AG04449 (cell line): ENCODE measurements around the gene WDR7.

ENCODE experiments used
- CTCF ChIA-PET: fragments of 350-600 bp; formaldehyde crosslinking; extraction: SDS; loops from one replicate; lab custom pipeline; 2021; ENCODE audit warnings: antibody characterized with exemption; lab: Yijun Ruan, JAX
- POLR2A ChIA-PET: fragments of 400-600, 350-600 bp; formaldehyde crosslinking; extraction: SDS; loops from one replicate; lab custom pipeline; 2020; ENCODE audit warnings: antibody characterized with exemption, inconsistent platforms; lab: Yijun Ruan, JAX
- DNase-seq: peaks from one replicate; pipeline ENCODE4 v3.0.0-alpha.2; 2010; ENCODE audit warnings: low read depth, low spot score
- H3K4me3 ChIP-seq: 2 replicates; pipeline ENCODE4 v1.5.1; 2011; ENCODE audit warnings: low read depth, mild to moderate bottlenecking, control low read depth, low read length
- TF ChIP-seq, protein P1 (sequence below): IDR thresholded peaks from one replicate; pipeline ENCODE4 v1.5.1; 2011; ENCODE audit warnings: mild to moderate bottlenecking, moderate library complexity, low read length, control low read depth, inconsistent platforms; ENCODE audit not compliant: insufficient read depth; ENCODE audit errors: missing control alignments

The WDR7 gene

GRCh38 chr18:57075716-57076400 lies 424.7 kb downstream of the WDR7 start:
- TF ChIP-seq, protein P1, sequence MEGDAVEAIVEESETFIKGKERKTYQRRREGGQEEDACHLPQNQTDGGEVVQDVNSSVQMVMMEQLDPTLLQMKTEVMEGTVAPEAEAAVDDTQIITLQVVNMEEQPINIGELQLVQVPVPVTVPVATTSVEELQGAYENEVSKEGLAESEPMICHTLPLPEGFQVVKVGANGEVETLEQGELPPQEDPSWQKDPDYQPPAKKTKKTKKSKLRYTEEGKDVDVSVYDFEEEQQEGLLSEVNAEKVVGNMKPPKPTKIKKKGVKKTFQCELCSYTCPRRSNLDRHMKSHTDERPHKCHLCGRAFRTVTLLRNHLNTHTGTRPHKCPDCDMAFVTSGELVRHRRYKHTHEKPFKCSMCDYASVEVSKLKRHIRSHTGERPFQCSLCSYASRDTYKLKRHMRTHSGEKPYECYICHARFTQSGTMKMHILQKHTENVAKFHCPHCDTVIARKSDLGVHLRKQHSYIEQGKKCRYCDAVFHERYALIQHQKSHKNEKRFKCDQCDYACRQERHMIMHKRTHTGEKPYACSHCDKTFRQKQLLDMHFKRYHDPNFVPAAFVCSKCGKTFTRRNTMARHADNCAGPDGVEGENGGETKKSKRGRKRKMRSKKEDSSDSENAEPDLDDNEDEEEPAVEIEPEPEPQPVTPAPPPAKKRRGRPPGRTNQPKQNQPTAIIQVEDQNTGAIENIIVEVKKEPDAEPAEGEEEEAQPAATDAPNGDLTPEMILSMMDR: no peak
- POLR2A ChIA-PET: no interaction called here
- CTCF ChIA-PET: no interaction called here
- no peak for DNase-seq
- H3K4me3 ChIP-seq: no peak overlapping the region

DNA sequence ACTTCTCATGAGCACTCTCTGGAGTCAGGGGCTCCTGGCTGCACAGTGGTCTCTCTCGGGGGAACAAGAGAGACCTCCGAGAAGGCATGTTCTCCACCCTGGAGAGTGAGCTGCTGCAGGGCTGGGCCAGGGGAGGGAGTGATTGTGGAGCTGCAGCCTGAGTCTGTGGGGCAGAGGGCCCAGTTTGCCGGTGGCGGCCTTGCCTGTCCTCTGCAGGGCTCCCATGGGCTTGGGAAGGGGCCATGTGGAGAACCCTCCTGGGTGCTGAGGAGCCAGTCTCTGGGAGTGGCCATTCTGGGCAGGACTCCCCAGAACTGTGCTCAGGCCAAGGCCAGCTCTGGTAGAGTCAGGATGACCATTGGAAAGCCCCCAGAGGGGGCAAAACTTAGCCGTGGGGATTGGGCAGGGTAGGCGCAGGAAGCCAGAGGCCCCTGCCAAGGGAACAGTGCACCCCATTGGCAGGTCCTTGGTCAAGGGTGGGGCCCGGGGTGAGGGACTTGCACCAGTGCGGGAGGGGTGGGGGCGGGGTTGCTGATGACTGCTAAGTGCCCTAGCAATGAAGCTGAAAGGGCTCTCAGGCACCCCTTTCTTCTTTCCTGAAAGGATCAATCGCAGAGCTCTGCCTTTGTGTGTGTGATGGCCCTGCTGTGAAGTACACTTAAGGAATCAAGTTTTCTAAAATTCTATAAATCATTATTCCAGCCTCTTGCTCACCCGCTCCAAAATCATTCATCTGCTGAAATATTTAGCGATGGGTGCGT lies 426.0 kb downstream of the WDR7 start:
- ChIA-PET CTCF (no interaction called here), POLR2A (no interaction called here)
- no peak overlapping the region for H3K4me3 ChIP-seq
- TF ChIP-seq, protein P1: no peak
- no peak for DNase-seq

DNA sequence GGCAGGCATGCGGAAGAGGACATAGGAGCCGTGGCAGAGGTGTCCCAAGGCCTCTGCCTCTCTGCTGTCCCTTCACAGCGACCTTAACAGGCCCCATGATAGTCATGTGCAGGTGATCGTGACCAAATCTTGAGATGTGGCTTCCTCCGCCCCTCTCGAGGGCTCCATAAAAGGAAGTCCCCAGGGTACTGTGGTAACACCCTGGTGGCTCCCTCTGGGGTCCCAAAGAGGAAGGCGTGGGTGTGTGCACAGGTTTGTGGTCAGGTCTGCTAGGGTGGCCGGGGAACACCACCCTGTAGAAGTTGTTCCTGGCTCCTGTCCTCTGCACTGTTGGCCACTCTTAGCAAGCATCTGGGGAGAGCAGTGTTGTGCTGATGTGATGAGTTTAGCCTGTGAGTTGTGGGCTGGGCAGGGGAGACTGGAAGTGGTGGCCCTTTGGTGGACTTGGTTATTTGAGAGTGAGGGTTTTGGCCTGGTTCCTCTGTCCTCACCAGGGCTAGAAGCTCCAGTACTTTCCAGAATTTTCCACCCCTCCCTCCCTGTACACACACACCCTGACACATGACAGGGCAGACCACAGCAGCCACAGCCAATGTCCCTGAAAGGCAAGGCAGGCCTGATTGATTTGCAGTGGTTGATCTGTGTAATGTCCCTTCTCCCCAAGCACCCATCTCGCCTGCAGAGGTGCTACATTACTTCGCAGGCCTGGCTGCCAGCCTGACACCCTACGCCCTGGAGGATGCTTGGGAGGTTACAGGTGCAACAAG lies 426.8 kb downstream of the WDR7 start:
- CTCF ChIA-PET: no interaction called here
- no peak overlapping the region for H3K4me3 ChIP-seq
- no peak for DNase-seq
- TF ChIP-seq, protein P1: no peak
- POLR2A ChIA-PET: no interaction called here

GRCh38 chr18:57078614-57079013 lies 427.5 kb downstream of the WDR7 start:
- POLR2A ChIA-PET: no interaction called here
- DNase-seq: no peak
- no peak overlapping the region for H3K4me3 ChIP-seq
- TF ChIP-seq, protein P1: no peak
- CTCF ChIA-PET: no interaction called here

DNA sequence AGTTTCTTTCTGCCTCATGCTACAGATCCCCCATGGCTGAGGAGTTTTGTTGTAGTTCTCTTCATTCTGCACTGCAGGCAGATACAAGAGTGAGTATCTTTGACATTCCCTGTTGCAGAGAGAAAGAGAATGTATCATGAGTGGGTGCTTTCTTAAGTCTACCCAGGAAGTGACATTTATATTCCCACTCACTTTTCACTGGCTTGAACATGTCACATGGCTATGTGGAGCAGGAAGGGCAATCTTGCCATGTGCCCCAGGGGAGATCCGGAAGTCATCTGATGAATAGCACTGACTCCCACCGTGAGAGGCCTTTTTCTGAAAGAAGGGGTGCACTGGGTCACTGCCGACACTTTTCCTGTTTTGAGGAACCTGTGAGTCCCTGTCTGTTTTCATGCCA lies 429.3 kb downstream of the WDR7 start:
- TF ChIP-seq, protein P1: no peak
- POLR2A ChIA-PET: no interaction called here
- no peak overlapping the region for H3K4me3 ChIP-seq
- CTCF ChIA-PET: no interaction called here
- no peak for DNase-seq

GRCh38 chr18:57081899-57082298 lies 430.7 kb downstream of the WDR7 start:
- ChIA-PET CTCF (no interaction called here), POLR2A (no interaction called here)
- TF ChIP-seq, protein P1: no peak
- no peak for DNase-seq
- H3K4me3 ChIP-seq: no peak overlapping the region
